OCI-LY1 (cell line): ENCODE measurements around the gene FHIT.

Experiments used
- H2AFZ ChIP-seq: fragments of 200-600 bp; sonication (generic), shearing (Covaris generic); 2 replicates; pipeline ENCODE4 v1.6.0; 2014; ENCODE audit warnings: antibody characterized with exemption, mild to moderate bottlenecking, low read length
- H3F3A ChIP-seq: fragments of 200-600 bp; sonication (generic), shearing (Covaris generic); 2 replicates; pipeline ENCODE4 v1.6.0; 2014; ENCODE audit warnings: mild to moderate bottlenecking, antibody characterized with exemption, low read length, moderate library complexity; ENCODE audit not compliant: insufficient read depth
- H3K27ac ChIP-seq: fragments of 200-600 bp; sonication (generic); 2 replicates; pipeline ENCODE4 v1.5.1; 2014; ENCODE audit warnings: low read length, mixed run types, mild to moderate bottlenecking, low read depth; ENCODE audit not compliant: poor library complexity, severe bottlenecking
- H3K27me3 ChIP-seq: fragments of 200-600 bp; sonication (generic); 2 replicates; pipeline ENCODE4 v1.6.0; 2014; ENCODE audit warnings: antibody characterized with exemption, mild to moderate bottlenecking, low read length, moderate library complexity; ENCODE audit not compliant: insufficient read depth
- H3K36me3 ChIP-seq: fragments of 200-600 bp; sonication (generic); 2 replicates; pipeline ENCODE4 v1.6.1; 2014; ENCODE audit warnings: mild to moderate bottlenecking, antibody characterized with exemption, low read length, moderate library complexity, mixed read lengths; ENCODE audit not compliant: insufficient read depth
- H3K4me1 ChIP-seq: fragments of 200-600 bp; sonication (generic); 2 replicates; pipeline ENCODE4 v1.5.1; 2014; ENCODE audit warnings: mild to moderate bottlenecking, low read length, moderate library complexity; ENCODE audit not compliant: insufficient read depth, severe bottlenecking
- H3K4me2 ChIP-seq: fragments of 200-600 bp; sonication (generic), shearing (Covaris generic); 2 replicates; pipeline ENCODE4 v1.6.1; 2014; ENCODE audit warnings: low read length
- H3K4me3 ChIP-seq: fragments of 200-600 bp; sonication (generic); 2 replicates; pipeline ENCODE4 v1.5.1; 2014; ENCODE audit warnings: low read length, low read depth, mild to moderate bottlenecking, mixed read lengths; ENCODE audit not compliant: poor library complexity, severe bottlenecking
- H3K79me2 ChIP-seq: fragments of 200-600 bp; shearing (Covaris generic); 2 replicates; pipeline ENCODE4 v1.6.1; 2016; ENCODE audit warnings: mixed run types, low read length, mixed read lengths; ENCODE audit not compliant: insufficient read depth
- H3K9ac ChIP-seq: fragments of 200-600 bp; sonication (generic), shearing (Covaris generic); 2 replicates; pipeline ENCODE4 v1.6.1; 2014; ENCODE audit warnings: mild to moderate bottlenecking, low read length, mixed read lengths
- H3K9me2 ChIP-seq: fragments of 200-600 bp; sonication (generic), shearing (Covaris generic); 2 replicates; pipeline ENCODE4 v1.6.1; 2014; ENCODE audit warnings: low read depth, mild to moderate bottlenecking, low read length, mixed read lengths
- H3K9me3 ChIP-seq: fragments of 200-600 bp; shearing (Covaris generic); 2 replicates; pipeline ENCODE4 v1.6.1; 2014; ENCODE audit warnings: low read length, mixed read lengths
- H4K20me1 ChIP-seq: fragments of 200-600 bp; sonication (generic), shearing (Covaris generic); 2 replicates; pipeline ENCODE4 v1.6.0; 2016; ENCODE audit warnings: mild to moderate bottlenecking, low read length; ENCODE audit not compliant: insufficient read depth
- CTCF ChIP-seq: fragments of 200-600 bp; sonication (generic), shearing (Covaris generic); IDR thresholded peaks from 2 replicates; pipeline ENCODE4 v1.5.1; 2017; ENCODE audit warnings: mild to moderate bottlenecking, antibody characterized with exemption, low read length, moderate library complexity, mixed read lengths
- EZH2 ChIP-seq: fragments of 200-600 bp; sonication (generic), shearing (Covaris generic); IDR thresholded peaks from 2 replicates; pipeline ENCODE4 v1.8.0; 2017; ENCODE audit warnings: borderline replicate concordance, mixed run types, mild to moderate bottlenecking, antibody characterized with exemption, low read length, moderate library complexity, mixed read lengths

The FHIT gene

DNA sequence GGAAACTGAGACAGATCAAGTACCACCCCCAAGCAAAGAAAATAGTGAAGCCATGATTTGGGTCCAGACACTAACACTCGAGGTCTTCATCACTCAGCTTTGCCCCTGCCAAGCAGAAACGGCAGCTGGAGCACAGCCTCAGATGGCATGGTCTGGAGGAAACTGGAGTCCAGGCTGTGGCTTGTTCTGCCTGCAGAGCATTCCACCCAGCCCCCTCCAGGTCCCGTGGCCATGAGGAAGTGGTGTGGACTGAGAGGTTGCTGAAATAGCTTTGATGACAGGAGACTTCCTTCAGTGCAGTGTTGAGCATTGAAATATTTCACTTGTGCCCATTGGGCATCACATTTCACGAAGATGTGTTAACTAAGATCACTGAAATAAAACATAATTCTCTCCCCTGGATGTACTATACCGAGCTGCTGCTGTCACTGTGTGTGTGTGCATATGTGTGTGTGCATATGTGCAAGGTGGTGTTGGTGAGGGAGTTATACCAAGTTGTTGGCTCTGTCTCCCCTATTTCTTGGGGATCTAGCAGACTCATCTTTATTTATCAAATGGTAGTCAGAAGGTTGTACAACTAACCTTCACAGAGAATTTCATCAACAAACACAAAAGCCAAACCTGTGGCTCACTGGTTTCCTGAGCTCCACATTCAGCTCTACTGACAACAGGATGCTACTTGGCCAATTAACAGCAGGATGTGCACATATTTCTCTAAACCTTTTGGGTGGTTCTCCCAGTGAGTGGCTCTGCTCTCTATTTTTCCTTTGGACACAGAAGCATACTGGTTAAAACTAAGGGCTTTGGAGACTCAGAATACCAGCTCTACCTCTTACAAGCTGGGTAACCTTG, 1541.3 kb downstream of the FHIT start:
- H3K27ac ChIP-seq = no peak overlapping the region
- no peaks in the 10 kb centered on the region for H3K4me1 ChIP-seq
- H3K27me3 ChIP-seq = no peaks in the 10 kb centered on the region
- no peak overlapping the region for H3K9ac ChIP-seq
- H3F3A ChIP-seq = no peaks in the 10 kb centered on the region
- H3K79me2 ChIP-seq = no peaks in the 10 kb centered on the region
- no peak overlapping the region for H3K4me3 ChIP-seq
- no peaks in the 10 kb centered on the region for H3K36me3 ChIP-seq
- H3K9me3 ChIP-seq = no peaks in the 10 kb centered on the region
- H2AFZ ChIP-seq = no peak overlapping the region
- no peak for TF ChIP-seq EZH2
- TF ChIP-seq CTCF = no peak
- no peaks in the 10 kb centered on the region for H3K9me2 ChIP-seq
- H4K20me1 ChIP-seq = no peaks in the 10 kb centered on the region
- H3K4me2 ChIP-seq = no peak overlapping the region

- Histone ChIP-seq H3F3A (no peaks in the 10 kb centered on the region), H2AFZ (no peak overlapping the region), H3K4me3 (no peak overlapping the region), H3K27ac (no peak overlapping the region), H3K9me2 (no peaks in the 10 kb centered on the region), H3K4me2 (no peak overlapping the region), H3K79me2 (no peaks in the 10 kb centered on the region), H3K36me3 (no peaks in the 10 kb centered on the region), H3K4me1 (no peaks in the 10 kb centered on the region), H3K9ac (no peak overlapping the region), H4K20me1 (no peaks in the 10 kb centered on the region), H3K27me3 (no peaks in the 10 kb centered on the region), H3K9me3 (no peaks in the 10 kb centered on the region)
- TF ChIP-seq EZH2 (no peak), CTCF (no peak)
These were observed 1543.0 kb downstream of the FHIT start for GRCh38 chr3:59708202-59708601.

GRCh38 chr3:59704292-59704691, 1547.0 kb downstream of the FHIT start:
- Histone ChIP-seq H3K27ac (no peak overlapping the region), H3K4me1 (no peaks in the 10 kb centered on the region), H3K79me2 (no peaks in the 10 kb centered on the region), H2AFZ (no peak overlapping the region), H3K27me3 (no peaks in the 10 kb centered on the region), H3K9me2 (no peaks in the 10 kb centered on the region), H3F3A (no peaks in the 10 kb centered on the region), H3K4me3 (no peak overlapping the region), H3K9me3 (no peaks in the 10 kb centered on the region), H3K4me2 (no peak overlapping the region), H3K36me3 (no peaks in the 10 kb centered on the region), H3K9ac (no peak overlapping the region), H4K20me1 (no peaks in the 10 kb centered on the region)
- no peak for TF ChIP-seq CTCF
- TF ChIP-seq EZH2 = no peak
